Suprapubic skin (tissue), 3 donors: ENCODE data around the gene AKAP12.

Source experiments
- CTCF ChIP-seq, 2 donors: fragments of 200-600 bp in 1 of 2; fragments of 450-650 bp in 1 of 2; sonication (generic) in 1 of 2; IDR thresholded peaks; one replicate each; pipeline ENCODE4 v1.5.1; 2016 to 2019; ENCODE audit warnings: antibody characterized with exemption in 2 of 2, mild to moderate bottlenecking in 1 of 2, moderate library complexity in 1 of 2
- POLR2A ChIP-seq, 2 donors: fragments of 450-650 bp; IDR thresholded peaks; one replicate each; pipeline ENCODE4 v1.6.1; 2017; ENCODE audit warnings: antibody characterized with exemption in 2 of 2, mild to moderate bottlenecking in 2 of 2, moderate library complexity in 2 of 2

GRCh38 chr6:151291722-151292059 lies 51.9 kb downstream of the AKAP12 start:
- TF ChIP-seq POLR2A (IDR thresholded peaks at IDR 0.05) (no peak), CTCF (IDR thresholded peaks at IDR 0.05) (no peak)
